ENCODE results near the gene KTN1.

KTN1 gene

GRCh38 chr14:55699131-55700057 is 119.4 kb downstream of the KTN1 start:
- no peak overlapping the region for H3K4me3 ChIP-seq (ENCODE audit: low read depth, low read length)
- peak; percentile 27 for DNase-seq (ENCODE audit: low read depth)

GRCh38 chr14:55701638-55702037 is 121.6 kb downstream of the KTN1 start:
- no peak for DNase-seq (ENCODE audit: low read depth)
- H3K4me3 ChIP-seq (ENCODE audit: low read depth, low read length), result no peak overlapping the region

- no peak overlapping the region for H3K4me3 ChIP-seq (ENCODE audit: low read depth, low read length)
- no peak for DNase-seq (ENCODE audit: low read depth)
Measured at GRCh38 chr14:55702511-55702910, 122.5 kb downstream of the KTN1 start.

- no peak for DNase-seq (ENCODE audit: low read depth)
Measured at GRCh38 chr14:55704654-55705053, 124.6 kb downstream of the KTN1 start.

GRCh38 chr14:55705651-55706364 is 125.8 kb downstream of the KTN1 start:
- no peak overlapping the region for H3K4me3 ChIP-seq (ENCODE audit: low read depth, low read length)
- DNase-seq (ENCODE audit: low read depth), result no peak

More at GRCh38 chr14:55704654-55705053, 124.6 kb downstream of the KTN1 start:
- H3K4me3 ChIP-seq (ENCODE audit: low read depth, low read length), result no peak overlapping the region

GRCh38 chr14:55706365-55706684 is 126.3 kb downstream of the KTN1 start:
- H3K4me3 ChIP-seq (ENCODE audit: low read depth, low read length), result no peak overlapping the region
- DNase-seq (ENCODE audit: low read depth), result no peak

- no peak overlapping the region for H3K4me3 ChIP-seq (ENCODE audit: low read depth, low read length)
- DNase-seq (ENCODE audit: low read depth), result no peak
Measured at GRCh38 chr14:55706893-55707292, 126.9 kb downstream of the KTN1 start.

GRCh38 chr14:55707365-55707804 is 127.4 kb downstream of the KTN1 start:
- peak; percentile 16 for DNase-seq (ENCODE audit: low read depth)
- no peak overlapping the region for H3K4me3 ChIP-seq (ENCODE audit: low read depth, low read length)

- no peak for DNase-seq (ENCODE audit: low read depth)
- no peak overlapping the region for H3K4me3 ChIP-seq (ENCODE audit: low read depth, low read length)
Measured at GRCh38 chr14:55710506-55711041, 130.6 kb downstream of the KTN1 start.

- no peak overlapping the region for H3K4me3 ChIP-seq (ENCODE audit: low read depth, low read length)
- DNase-seq (ENCODE audit: low read depth), result peak; percentile 20
Measured at GRCh38 chr14:55711175-55711811, 131.3 kb downstream of the KTN1 start.

- H3K4me3 ChIP-seq (ENCODE audit: low read depth, low read length), result no peak overlapping the region
- no peak for DNase-seq (ENCODE audit: low read depth)
Measured at GRCh38 chr14:55712491-55712890, 132.5 kb downstream of the KTN1 start.

- H3K4me3 ChIP-seq (ENCODE audit: low read depth, low read length), result no peak overlapping the region
Measured at GRCh38 chr14:55713486-55713885, 133.5 kb downstream of the KTN1 start.

GRCh38 chr14:55715889-55716288 is 135.9 kb downstream of the KTN1 start:
- peak; percentile 87 for DNase-seq (ENCODE audit: low read depth)
- H3K4me3 ChIP-seq (ENCODE audit: low read depth, low read length), result no peak overlapping the region

More at GRCh38 chr14:55713486-55713885, 133.5 kb downstream of the KTN1 start:
- no peak for DNase-seq (ENCODE audit: low read depth)

- no peak overlapping the region for H3K4me3 ChIP-seq (ENCODE audit: low read depth, low read length)
- no peak for DNase-seq (ENCODE audit: low read depth)
Measured at GRCh38 chr14:55717621-55718020, 137.6 kb downstream of the KTN1 start.

- no peak overlapping the region for H3K4me3 ChIP-seq (ENCODE audit: low read depth, low read length)
- DNase-seq (ENCODE audit: low read depth), result no peak
Measured at GRCh38 chr14:55718551-55718950, 138.5 kb downstream of the KTN1 start.

GRCh38 chr14:55720796-55721195 is 140.8 kb downstream of the KTN1 start:
- no peak for DNase-seq (ENCODE audit: low read depth)
- no peak overlapping the region for H3K4me3 ChIP-seq (ENCODE audit: low read depth, low read length)

GRCh38 chr14:55721353-55721752 is 141.3 kb downstream of the KTN1 start:
- DNase-seq (ENCODE audit: low read depth), result peak; percentile 93
- no peak overlapping the region for H3K4me3 ChIP-seq (ENCODE audit: low read depth, low read length)

- no peak for DNase-seq (ENCODE audit: low read depth)
Measured at GRCh38 chr14:55722054-55722453, 142.0 kb downstream of the KTN1 start.

GRCh38 chr14:55724736-55725135 is 144.7 kb downstream of the KTN1 start:
- DNase-seq (ENCODE audit: low read depth), result no peak
- no peak overlapping the region for H3K4me3 ChIP-seq (ENCODE audit: low read depth, low read length)

More at GRCh38 chr14:55722054-55722453, 142.0 kb downstream of the KTN1 start:
- no peak overlapping the region for H3K4me3 ChIP-seq (ENCODE audit: low read depth, low read length)
